Measurements from ENCODE around the gene CACNA1A. TPM values are rescaled to one million over a fixed set of nuclear protein-coding genes. Genes with fewer than 3 reads are reported as not detected.

CACNA1A gene
- total and polyA plus RNA-seq, 2 of the 4 experiments (the other 2 are of a cell fraction), result 5.9 to 15.0 TPM

GRCh38 chr19:13396250-13397080 is 109.8 kb downstream of the CACNA1A start:
- no peak overlapping the region for H2AK9ac ChIP-seq (replicated peaks; ENCODE audit: low read depth, low read length, poor library complexity)
- peak overlapping the region; percentile 52 for H3K4ac ChIP-seq (ENCODE audit: low read depth, low read length)
- peaks cover 5 to 20% of the 10 kb centered on the region in 2 experiments; a peak in 3 of 4 replicates for H3K79me1 ChIP-seq (ENCODE audit: low read depth in 1 of 2, low read length in 2 of 2)
- 32% methylated on average over 8 of the region's 18 CpGs; no CpG with 5 or more reads in 1 of the 2 experiments for WGBS, 2 experiments (ENCODE audit: extremely low coverage in 2 of 2, insufficient read length in 1 of 2)
- H3K9me1 ChIP-seq (ENCODE audit: insufficient read depth, low read length), result peaks cover 8% of the 10 kb centered on the region; the same call in 1 of the 2 replicates
- H3K23ac ChIP-seq (ENCODE audit: low read depth, low read length), result peak overlapping the region; percentile 5; the same call in 1 of the 2 replicates
- H4K91ac ChIP-seq (ENCODE audit: insufficient read depth, low read depth, low read length), result peak overlapping the region; percentile 47; the same call in 1 of the 2 replicates
- H3K56ac ChIP-seq (ENCODE audit: extremely low read depth, insufficient read depth, low read length), result no peak overlapping the region
- H2BK120ac ChIP-seq (ENCODE audit: low read depth, low read length), result peak overlapping the region; percentile 72
- dilution Hi-C loops (cut with HindIII; ENCODE audit: low sequenced_read_pairs, unreplicated experiment), result no loop called here
- H4K5ac ChIP-seq (ENCODE audit: low read depth, low read length), result peak overlapping the region; percentile 69; the same call in 1 of the 2 replicates
- H3K36me3 ChIP-seq (ENCODE audit: control insufficient read depth, insufficient read depth, low read length), result no peaks in the 10 kb centered on the region
- no peaks in the 10 kb centered on the region for H3K27me3 ChIP-seq (ENCODE audit: control insufficient read depth, insufficient read depth, low read length)
- TF ChIP-seq BHLHE40 (IDR thresholded peaks at IDR 0.05; ENCODE audit: low read depth, low read length) (peak; percentile 15; the same call in 1 of the 2 replicates), FOS (IDR thresholded peaks at IDR 0.05; ENCODE audit: low read depth, low read length) (no peak), CEBPB (IDR thresholded peaks at IDR 0.05; ENCODE audit: low read depth, low read length) (peak; percentile 70)
- TF ChIP-seq, protein P1, sequence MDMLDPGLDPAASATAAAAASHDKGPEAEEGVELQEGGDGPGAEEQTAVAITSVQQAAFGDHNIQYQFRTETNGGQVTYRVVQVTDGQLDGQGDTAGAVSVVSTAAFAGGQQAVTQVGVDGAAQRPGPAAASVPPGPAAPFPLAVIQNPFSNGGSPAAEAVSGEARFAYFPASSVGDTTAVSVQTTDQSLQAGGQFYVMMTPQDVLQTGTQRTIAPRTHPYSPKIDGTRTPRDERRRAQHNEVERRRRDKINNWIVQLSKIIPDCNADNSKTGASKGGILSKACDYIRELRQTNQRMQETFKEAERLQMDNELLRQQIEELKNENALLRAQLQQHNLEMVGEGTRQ (IDR thresholded peaks at IDR 0.05; ENCODE audit: low read depth, low read length), result peak; percentile 76
- peak overlapping the region; percentile 79 for H3K4me2 ChIP-seq (ENCODE audit: low read depth, low read length)
- no peak overlapping the region for H3K9ac ChIP-seq (ENCODE audit: low read depth, low read length)
- peaks cover 2% of the 10 kb centered on the region for H3K9me3 ChIP-seq (ENCODE audit: control insufficient read depth, insufficient read depth, low read length)
- H3K4me1 ChIP-seq (ENCODE audit: control insufficient read depth, insufficient read depth, low read length), result peaks cover 6% of the 10 kb centered on the region
- H4K20me1 ChIP-seq (ENCODE audit: insufficient read depth, low read length), result no peaks in the 10 kb centered on the region
- H2AFZ ChIP-seq (replicated peaks; ENCODE audit: low read length, poor library complexity), result peak overlapping the region; percentile 90
- intact Hi-C loops (cut with micrococcal nuclease), result no loop called here
- in situ Hi-C loops (cut with MboI; ENCODE audit: low sequenced_read_pairs), result no loop called here
- no TSS peak for BruUV-seq (replicated peaks)
- POLR2A ChIA-PET (ENCODE audit: unreplicated experiment), result no interaction called here
- ATAC-seq (ENCODE audit: low read depth) (peak; percentile 34), DNase-seq (peak; percentile 70)
- H2BK15ac ChIP-seq (ENCODE audit: low read depth, low read length), result peak overlapping the region; percentile 54; the same call in 2 of the 3 replicates
- H4K8ac ChIP-seq (ENCODE audit: low read depth in 2 of 2, low read length in 2 of 2), result peak overlapping the region; percentile 17 to 75; a peak in 3 of 4 replicates
- H2AK5ac ChIP-seq (ENCODE audit: low read depth, low read length), result peak overlapping the region; percentile 25; the same call in 1 of the 2 replicates
- H3K27ac ChIP-seq (ENCODE audit: insufficient read depth, low read length), result peak overlapping the region; percentile 13; the same call in 1 of the 2 replicates
- CTCF ChIA-PET, result interaction anchor here (0.6 kb wide), 1 partner anchor 148 kb away, joined by 3 read pairs; no protein-coding TSS in a partner anchor
- H2BK5ac ChIP-seq (ENCODE audit: low read depth, low read length, poor library complexity, severe bottlenecking), result no peak overlapping the region
- peak overlapping the region; percentile 60; the same call in 1 of the 2 replicates for H3K14ac ChIP-seq (replicated peaks; ENCODE audit: low read depth, low read length)
- peak overlapping the region; percentile 88 for H2BK20ac ChIP-seq (ENCODE audit: low read depth, low read length)
- peak overlapping the region; percentile 13; the same call in 1 of the 2 replicates for H3K4me3 ChIP-seq (ENCODE audit: insufficient read depth, low read depth, low read length)
- peak overlapping the region; percentile 58; the same call in 1 of the 2 replicates for H3K18ac ChIP-seq (ENCODE audit: low read depth, low read length)

Data from IMR-90 (cell line).